K562 (cell line): ENCODE data around the gene ATP5ME. TPM values are rescaled to one million over a fixed set of nuclear protein-coding genes. Genes with fewer than 3 reads are reported as not detected.

Source experiments
- ATAC-seq: fragments of 200-7000 bp; cut with Tn5 transposase; 3 replicates; pipeline ENCODE4 v1.9.1; 2020; ENCODE audit warnings: moderate library complexity
- BruUV-seq: library from RNA; stranded (reverse); fragments of 400-500 nt; replicated peaks from 2 replicates; lab custom pipeline; 2021; lab: Mats Ljungman, UMichigan
- CTCF ChIA-PET: fragments of 300-600 bp; formaldehyde crosslinking; extraction: SDS; loops from one replicate; lab custom pipeline; 2021; ENCODE audit warnings: low intra/inter-chr PET ratio; lab: Yijun Ruan, JAX
- POLR2A ChIA-PET: fragments of 300-600, 350-650 bp; sonication (Branson Sonifier 250); formaldehyde crosslinking; extraction: SDS; loops from one replicate; lab custom pipeline; 2021; ENCODE audit warnings: antibody characterized with exemption, inconsistent platforms; lab: Yijun Ruan, JAX
- DNase-seq, 4 experiments: peaks; one replicate each; pipeline versions ENCODE4 v3.0.0 to v3.0.0-alpha.2; 2011 to 2018; ENCODE audit warnings: low spot score in 3 of 4, mixed read lengths in 3 of 4; ENCODE audit errors: extremely low read depth in 1 of 4
- FAIRE-seq: peaks from 2 replicates; lab custom pipeline; 2011; peaks lifted over from hg19 to GRCh38; lab: Jason Lieb, UNC
- H2AFZ ChIP-seq: 2 replicates; pipeline ENCODE4 v1.6.0; 2011; ENCODE audit warnings: low read depth, low read length, control low read depth, inconsistent platforms
- H3K27ac ChIP-seq: fragments of 200-600 bp; 3 replicates; pipeline ENCODE4 v1.8.0; 2011; ENCODE audit warnings: low read depth, mild to moderate bottlenecking, control low read depth, inconsistent platforms, low read length, moderate library complexity, mixed read lengths; ENCODE audit errors: extremely low read depth
- H3K27me3 ChIP-seq, 2 experiments: fragments of 300-600 bp in 1 of 2; 2 replicates in 1 of 2; 3 replicates in 1 of 2; pipeline versions ENCODE4 v1.6.0 to v1.8.0; 2011; ENCODE audit warnings: inconsistent platforms in 2 of 2, low read length in 2 of 2, mild to moderate bottlenecking in 1 of 2, mixed read lengths in 1 of 2, moderate library complexity in 1 of 2; ENCODE audit not compliant: control insufficient read depth in 2 of 2, insufficient read depth in 2 of 2
- H3K36me3 ChIP-seq: fragments of 300-600 bp; 3 replicates; pipeline ENCODE4 v1.8.0; 2011; ENCODE audit warnings: mild to moderate bottlenecking, low read length, inconsistent platforms; ENCODE audit not compliant: control insufficient read depth, insufficient read depth
- H3K4me1 ChIP-seq, 2 experiments: fragments of 200-600 bp in 1 of 2; replicated peaks in 1 of 2; 2 replicates in 1 of 2; 3 replicates in 1 of 2; pipeline versions ENCODE4 v1.5.1 to v1.8.0; 2011; ENCODE audit warnings: inconsistent platforms in 2 of 2, low read length in 2 of 2, mild to moderate bottlenecking in 1 of 2, mixed read lengths in 1 of 2, moderate library complexity in 1 of 2; ENCODE audit not compliant: control insufficient read depth in 2 of 2, insufficient read depth in 2 of 2
- H3K4me2 ChIP-seq: 2 replicates; pipeline ENCODE4 v1.6.1; 2011; ENCODE audit warnings: low read length, control low read depth, inconsistent platforms, mixed read lengths; ENCODE audit not compliant: insufficient read depth
- H3K4me3 ChIP-seq: fragments of 200-600 bp; sonication (generic), shearing (Covaris generic); 2 replicates; pipeline ENCODE4 v1.5.1; 2016; ENCODE audit warnings: control low read depth, inconsistent platforms
- H3K79me2 ChIP-seq: fragments of 200-600 bp; 3 replicates; pipeline ENCODE4 v1.8.0; 2011; ENCODE audit warnings: low read length, inconsistent platforms; ENCODE audit not compliant: control insufficient read depth, insufficient read depth
- H3K9ac ChIP-seq, 2 experiments: 2 replicates each; pipeline versions ENCODE4 v1.6.0 to v1.6.1; 2011; ENCODE audit warnings: low read depth in 2 of 2, low read length in 2 of 2, control low read depth in 1 of 2, inconsistent platforms in 1 of 2, mild to moderate bottlenecking in 1 of 2, mixed read lengths in 1 of 2; ENCODE audit not compliant: insufficient read depth in 1 of 2
- H3K9me1 ChIP-seq: one replicate; pipeline ENCODE4 v1.6.0; 2011; ENCODE audit warnings: inconsistent platforms, mild to moderate bottlenecking, low read length, moderate library complexity; ENCODE audit not compliant: control insufficient read depth, insufficient read depth
- H3K9me3 ChIP-seq: replicated peaks from 2 replicates; pipeline ENCODE4 v1.5.1; 2011; ENCODE audit warnings: low read depth, low read length, inconsistent platforms; ENCODE audit not compliant: control insufficient read depth, insufficient read depth
- H4K20me1 ChIP-seq: replicated peaks from 2 replicates; pipeline ENCODE4 v1.6.1; 2011; ENCODE audit warnings: low read length, inconsistent platforms, mixed read lengths; ENCODE audit not compliant: control insufficient read depth, insufficient read depth
- KDM1A ChIP-seq, 2 experiments: fragments of 450-650 bp; IDR thresholded peaks; 2 replicates each; pipeline ENCODE4 v1.6.1; 2016; ENCODE audit warnings: mild to moderate bottlenecking in 2 of 2
- SMARCC2 ChIP-seq: fragments of 450-650 bp; IDR thresholded peaks from 2 replicates; pipeline ENCODE4 v1.6.1; 2017; ENCODE audit warnings: antibody characterized with exemption, moderate library complexity, mild to moderate bottlenecking, low read depth
- WGBS: fragments of 100-300 bp; shearing (Covaris generic); methylation state at CpG from one replicate; pipeline ENCODE4 v1.1.6; 2016; ENCODE audit warnings: low coverage, mixed read lengths; ENCODE audit not compliant: insufficient coverage; ENCODE audit errors: missing lambda C conversion rate; 5-methylcytosine and 5-hydroxymethylcytosine counted together
- in situ Hi-C: fragments of 300-500 bp; cut with MboI; formaldehyde crosslinking; loops from 4 replicates; pipeline ENCODE4 v1.15.0; 2018; ENCODE audit warnings: inconsistent platforms, mixed read lengths
- intact Hi-C: fragments of 100-400 bp; cut with micrococcal nuclease; formaldehyde crosslinking; loops from 2 replicates; pipeline ENCODE4 v1.14.2; 2022
- polyA plus RNA-seq, 8 experiments: library from polyadenylated mRNA; depleted of rRNA in 4 of 8; stranded (reverse) in 5 of 8; unstranded in 3 of 8; fragments of >200 nt; fragmentation: Nextera tagmentation in 2 of 8; fragmentation: Illumina TruSeq in 1 of 8; extraction: Ambion mirVana in 2 of 8; extraction: Trizol in 1 of 8; gene quantifications; 2 replicates each; pipeline versions ENCODE4 v1.2.1 to v1.2.3, GENCODE V29; 2011 to 2014; ENCODE audit warnings: inconsistent platforms in 1 of 8, missing spikeins in 1 of 8
- total RNA-seq, 7 experiments: library from RNA; depleted of rRNA in 6 of 7; stranded (reverse); fragments of >200 nt in 6 of 7; fragmentation: Illumina TruSeq in 2 of 7; extraction: Trizol in 2 of 7; gene quantifications; 2 replicates each; pipeline versions ENCODE4 v1.2.1 to v1.2.3, GENCODE V29; 2011 to 2021; ENCODE audit warnings: low replicate concordance in 1 of 7
- TF ChIP-seq, protein P1 (sequence below): sonication (generic); formaldehyde crosslinking; IDR thresholded peaks from 2 replicates; pipeline ENCODE4 v1.9.0; 2022; ENCODE audit warnings: mild to moderate bottlenecking, missing genetic modification reagents

ATP5ME gene
- total and polyA plus RNA-seq, 9 of the 15 experiments (the other 6 are each of a cell fraction or from before 2014, with no cell fraction given), result 509 to 2,480 (median 887) TPM

DNA sequence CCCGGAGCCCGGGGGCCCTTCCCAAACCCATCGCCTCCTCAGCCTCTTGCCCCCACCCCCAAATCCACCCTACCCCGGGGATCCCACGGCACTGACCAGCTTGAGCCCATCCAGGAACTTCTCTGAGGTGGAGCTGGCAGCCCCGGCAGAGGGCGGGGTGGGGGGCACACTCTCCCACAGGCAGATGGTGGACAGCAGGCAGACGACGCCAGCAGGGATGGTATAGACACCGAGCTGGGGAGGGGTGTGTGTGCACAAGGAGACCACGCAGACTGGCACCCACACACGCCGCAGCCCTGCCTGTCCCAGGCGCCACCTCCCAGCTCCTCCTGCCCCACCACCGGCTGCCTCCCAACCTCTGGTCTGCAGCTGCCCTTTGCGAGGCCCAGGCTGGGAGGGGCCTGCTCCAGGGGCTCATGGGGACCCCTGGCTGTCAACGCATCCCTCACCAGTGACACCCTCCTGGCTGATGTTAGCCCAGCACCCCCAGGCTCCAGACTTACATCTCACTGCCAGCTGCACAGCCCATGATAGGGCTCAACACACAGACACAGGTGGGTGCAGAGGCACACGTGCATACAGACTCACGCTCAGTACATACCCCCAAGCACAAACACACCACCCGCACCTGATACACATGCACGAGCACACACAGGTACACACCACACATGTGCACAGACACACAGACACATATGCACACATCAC, 10.7 kb upstream of the ATP5ME start:
- no peak overlapping the region for H3K4me2 ChIP-seq
- WGBS, result 73% methylated on average over 17 of the region's 21 CpGs
- in situ Hi-C loops (no loop called here), intact Hi-C loops (loop anchor here (5.0 to 10.0 kb wide), 3 partner anchors 50 to 300 kb away; partner anchors contain the start of gene IDUA)
- peaks cover 25 to 93% of the 10 kb centered on the region in 2 experiments for H3K4me1 ChIP-seq
- H3K79me2 ChIP-seq, result peaks cover 7% of the 10 kb centered on the region; the same call in 2 of the 3 replicates
- H3K9ac ChIP-seq, result peak overlapping the region in 1 of 2 experiments; percentile 68; a peak in 2 of 4 replicates
- CTCF ChIA-PET, result interaction anchor here (0.6 kb wide), 1 partner anchor 10 kb away, joined by 5 read pairs; the partner anchor contains the start of genes ATP5ME and MYL5
- TF ChIP-seq KDM1A (IDR thresholded peaks at IDR 0.05) (peak in 1 of 2 experiments; percentile 21; a peak in 1 of 4 replicates), SMARCC2 (no peak)
- TF ChIP-seq, protein P1, sequence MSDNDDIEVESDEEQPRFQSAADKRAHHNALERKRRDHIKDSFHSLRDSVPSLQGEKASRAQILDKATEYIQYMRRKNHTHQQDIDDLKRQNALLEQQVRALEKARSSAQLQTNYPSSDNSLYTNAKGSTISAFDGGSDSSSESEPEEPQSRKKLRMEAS (CRISPR knock-in tag), result peak; percentile 33; the same call in 1 of the 2 replicates
- TF ChIP-seq, all 486 proteins: peak for 2
- FAIRE-seq, result peak; percentile 69
- H3K27me3 ChIP-seq, result no peaks in the 10 kb centered on the region
- no TSS peak for BruUV-seq
- H3K9me3 ChIP-seq, result no peaks in the 10 kb centered on the region
- H2AFZ ChIP-seq, result no peak overlapping the region
- H3K4me3 ChIP-seq, result no peak overlapping the region
- no peak for DNase-seq
- POLR2A ChIA-PET, result interaction anchor here (0.5 kb wide), 1 partner anchor 1985 kb away, joined by 3 read pairs; no protein-coding TSS in a partner anchor
- no peak overlapping the region for H3K27ac ChIP-seq
- H4K20me1 ChIP-seq, result 0 out of 2 replicates have a peak, but pooled peaks cover 4% of the 10 kb centered on the region
- no peaks in the 10 kb centered on the region for H3K36me3 ChIP-seq
- H3K9me1 ChIP-seq, result no peaks in the 10 kb centered on the region
- no peak for ATAC-seq
